SK-N-MC (cell line): ENCODE data around the gene ZNF638.

Experiments used
- DNase-seq: peaks from one replicate; pipeline ENCODE4 v3.0.0-alpha.2; 2011; ENCODE audit warnings: low read depth, low spot score
- H3K27ac ChIP-seq: fragments of 200-600 bp; sonication (generic); 2 replicates; pipeline ENCODE4 v1.5.1; 2016; ENCODE audit warnings: mixed run types
- H3K36me3 ChIP-seq: fragments of 200-600 bp; sonication (generic); 2 replicates; pipeline ENCODE4 v1.6.1; 2017; ENCODE audit warnings: antibody characterized with exemption, low read length, mixed read lengths; ENCODE audit not compliant: insufficient read depth
- H3K4me3 ChIP-seq: fragments of 200-600 bp; sonication (generic); 2 replicates; pipeline ENCODE4 v1.5.1; 2016
- H3K9ac ChIP-seq: fragments of 200-600 bp; sonication (generic); 2 replicates; pipeline ENCODE4 v1.8.0; 2017; ENCODE audit warnings: mixed run types, mixed read lengths; ENCODE audit not compliant: insufficient read length
- H3K9me3 ChIP-seq: fragments of 200-600 bp; sonication (generic); 2 replicates; pipeline ENCODE4 v1.6.1; 2017; ENCODE audit warnings: low read depth, mild to moderate bottlenecking, antibody characterized with exemption, low read length, moderate library complexity, mixed read lengths
- EZH2 ChIP-seq: fragments of 200-600 bp; sonication (generic); IDR thresholded peaks from one replicate; pipeline ENCODE4 v1.6.1; 2017; ENCODE audit warnings: antibody characterized with exemption
- FOXP2 ChIP-seq: optimal IDR thresholded peaks from 2 replicates; pipeline ENCODE3; 2011; ENCODE audit warnings: mild to moderate bottlenecking, moderate library complexity; ENCODE audit not compliant: insufficient read depth; ENCODE audit errors: extremely low read length, control extremely low read depth
- POLR2AphosphoS5 ChIP-seq: IDR thresholded peaks from 2 replicates; pipeline ENCODE4 v1.6.1; 2012; ENCODE audit warnings: mild to moderate bottlenecking, low read depth, low read length, borderline replicate concordance

The ZNF638 gene

DNA sequence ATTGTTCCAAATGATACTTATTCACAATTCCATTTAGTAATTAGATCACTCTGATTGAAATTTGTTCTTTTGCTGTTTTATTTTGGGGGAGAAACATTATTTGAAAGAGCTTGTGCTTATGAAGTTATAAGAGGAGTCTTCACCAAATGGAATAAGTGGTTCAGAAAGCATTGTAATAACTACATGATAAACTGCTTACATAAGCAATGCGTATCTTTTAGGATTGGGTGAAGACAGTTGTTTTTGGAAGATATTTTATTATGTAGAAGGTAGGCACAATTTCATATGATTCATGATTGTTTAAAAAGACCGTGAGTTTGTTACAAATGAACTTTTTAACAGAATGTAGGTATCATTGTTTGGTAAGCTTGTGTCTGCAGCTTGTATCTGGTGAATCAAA is 14.5 kb downstream of the ZNF638 start:
- H3K27ac ChIP-seq = no peak overlapping the region
- H3K9me3 ChIP-seq = no peaks in the 10 kb centered on the region
- peaks cover 55% of the 10 kb centered on the region for H3K36me3 ChIP-seq
- DNase-seq = no peak
- no peak overlapping the region for H3K4me3 ChIP-seq
- no peak for TF ChIP-seq EZH2
- TF ChIP-seq POLR2AphosphoS5 = no peak
- no peak for TF ChIP-seq FOXP2
- no peak overlapping the region for H3K9ac ChIP-seq

DNA sequence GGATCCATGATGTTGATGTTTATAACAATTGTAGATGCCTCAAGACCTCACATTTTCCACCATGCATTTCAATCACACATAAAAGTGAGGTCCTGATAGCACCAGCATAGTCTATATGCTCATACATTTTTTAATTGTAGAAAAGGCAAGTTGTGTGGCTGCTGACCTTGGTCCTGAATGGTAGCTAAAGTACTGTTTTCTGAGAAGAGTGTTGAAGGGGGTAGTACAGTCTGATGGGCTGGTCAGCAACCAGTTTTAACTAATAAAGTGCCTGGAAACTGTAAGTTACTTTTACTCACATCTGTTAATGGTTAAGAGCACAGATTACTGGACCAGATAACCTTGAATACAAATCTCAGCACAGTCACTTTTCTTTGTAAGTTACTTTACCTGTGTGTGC is 15.9 kb downstream of the ZNF638 start:
- H3K27ac ChIP-seq = no peak overlapping the region
- TF ChIP-seq POLR2AphosphoS5 (no peak), FOXP2 (no peak), EZH2 (no peak)
- H3K4me3 ChIP-seq = no peak overlapping the region
- H3K9me3 ChIP-seq = no peaks in the 10 kb centered on the region
- H3K36me3 ChIP-seq = peaks cover 56% of the 10 kb centered on the region
- no peak for DNase-seq
- no peak overlapping the region for H3K9ac ChIP-seq

DNA sequence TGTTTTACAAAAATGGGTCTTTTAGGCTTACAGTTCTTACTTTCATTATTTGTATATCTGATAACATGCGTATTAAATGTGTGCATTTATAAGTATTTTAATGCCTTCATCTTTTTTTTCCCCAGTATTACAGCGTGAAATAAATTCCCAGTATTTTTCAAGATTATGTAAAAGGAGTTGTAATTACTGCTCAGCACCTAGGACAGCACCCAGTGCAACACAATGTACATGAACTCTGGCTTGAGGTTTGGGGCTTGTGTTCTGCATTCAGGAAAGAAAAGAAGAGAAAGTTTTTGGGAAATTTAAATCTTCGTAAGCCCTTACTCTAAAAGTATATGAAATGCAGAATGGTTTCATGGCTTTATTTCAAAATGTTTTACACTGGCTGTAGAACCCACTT is 16.7 kb downstream of the ZNF638 start:
- Histone ChIP-seq H3K36me3 (peaks cover 58% of the 10 kb centered on the region), H3K4me3 (no peak overlapping the region), H3K9ac (no peak overlapping the region), H3K9me3 (no peaks in the 10 kb centered on the region), H3K27ac (no peak overlapping the region)
- no peak for DNase-seq
- no peak for TF ChIP-seq FOXP2
- TF ChIP-seq EZH2 = no peak
- TF ChIP-seq POLR2AphosphoS5 = no peak

DNA sequence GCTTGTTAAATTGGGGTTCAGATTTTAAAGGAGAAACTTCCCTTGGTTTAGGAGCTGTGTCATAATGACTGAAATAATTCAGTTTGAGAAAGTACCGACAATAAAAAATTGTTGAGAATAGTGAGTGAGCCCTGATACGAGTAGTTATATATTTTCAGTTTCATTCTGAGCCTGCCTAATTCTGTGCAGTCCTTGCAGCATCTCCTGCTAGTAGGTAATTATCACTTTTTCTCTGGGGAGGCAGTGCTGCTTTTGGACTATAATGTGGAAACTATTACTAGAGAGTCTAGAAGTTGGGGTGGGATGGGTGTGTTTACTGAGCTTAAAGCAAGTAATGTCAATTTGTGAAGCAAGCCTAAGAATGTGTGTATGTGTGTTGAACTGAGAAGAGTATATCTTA is 21.7 kb downstream of the ZNF638 start:
- Histone ChIP-seq H3K36me3 (peaks cover 79% of the 10 kb centered on the region), H3K9ac (no peak overlapping the region), H3K27ac (no peak overlapping the region), H3K9me3 (no peaks in the 10 kb centered on the region), H3K4me3 (no peak overlapping the region)
- TF ChIP-seq POLR2AphosphoS5 = no peak
- no peak for TF ChIP-seq EZH2
- TF ChIP-seq FOXP2 = no peak
- DNase-seq = no peak

DNA sequence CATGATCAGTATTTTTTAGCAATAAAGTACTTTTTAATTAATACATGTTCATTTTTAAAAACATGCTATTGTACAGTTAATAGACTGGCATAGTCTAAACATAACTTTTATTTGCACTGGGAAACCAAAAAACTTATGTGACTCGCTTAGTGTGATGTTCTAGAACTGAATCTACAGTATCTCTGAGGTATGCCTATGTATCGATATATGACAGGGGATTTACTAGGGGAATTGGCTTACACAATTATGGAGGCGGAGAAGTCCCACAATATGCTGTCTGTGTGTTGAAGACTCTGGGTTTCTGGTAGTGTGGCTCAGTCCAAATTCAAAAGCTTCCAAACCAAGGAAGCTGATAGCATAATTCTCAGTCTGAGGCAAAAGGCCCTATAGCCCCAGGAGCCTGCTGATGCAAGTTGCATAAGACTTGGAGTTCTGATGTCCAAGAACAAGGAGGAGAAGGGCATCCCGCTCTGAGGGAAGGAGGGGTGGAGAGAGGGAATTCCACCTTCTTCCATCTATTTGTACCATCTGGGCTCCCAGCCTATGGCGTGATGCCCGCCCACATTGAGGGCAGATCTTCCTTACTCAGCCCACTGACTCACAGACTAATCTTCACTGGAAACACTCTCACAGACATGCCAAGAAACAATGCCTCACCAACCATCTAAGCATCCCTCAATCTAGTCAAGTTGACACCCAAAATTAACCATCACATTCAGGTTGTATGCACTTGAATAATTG is 27.5 kb downstream of the ZNF638 start:
- no peak overlapping the region for H3K4me3 ChIP-seq
- H3K9me3 ChIP-seq = no peaks in the 10 kb centered on the region
- peaks cover 84% of the 10 kb centered on the region for H3K36me3 ChIP-seq
- DNase-seq = no peak
- H3K27ac ChIP-seq = no peak overlapping the region
- H3K9ac ChIP-seq = no peak overlapping the region
- TF ChIP-seq POLR2AphosphoS5 (no peak), FOXP2 (no peak), EZH2 (no peak)

DNA sequence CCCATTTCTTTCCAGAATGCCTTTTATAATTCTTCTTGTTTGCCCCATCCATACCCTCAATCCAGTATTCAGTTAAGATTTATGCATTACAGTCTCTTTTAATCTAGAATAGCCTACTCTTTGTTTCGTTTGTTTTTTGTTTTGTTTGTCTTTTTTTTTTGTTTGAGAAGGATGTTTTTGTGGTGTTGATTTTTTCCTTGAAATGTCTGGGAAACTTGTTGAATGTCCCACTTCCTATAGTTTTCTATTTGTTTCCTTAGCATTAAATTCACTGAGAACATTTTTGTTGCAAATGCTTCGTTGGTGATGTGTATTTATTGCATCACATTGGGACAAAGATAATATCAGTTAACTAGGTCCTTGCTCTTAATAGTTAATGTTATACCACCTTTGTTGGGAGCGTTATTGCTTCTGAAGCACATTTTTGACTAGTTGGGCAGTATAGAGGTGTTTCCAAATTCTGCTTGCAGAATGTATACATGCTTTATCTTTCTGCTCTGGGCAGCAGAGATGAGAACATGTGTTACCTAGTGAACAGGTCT is 28.9 kb downstream of the ZNF638 start:
- Histone ChIP-seq H3K36me3 (peaks cover 94% of the 10 kb centered on the region), H3K9me3 (no peaks in the 10 kb centered on the region), H3K4me3 (no peak overlapping the region), H3K9ac (no peak overlapping the region), H3K27ac (no peak overlapping the region)
- no peak for DNase-seq
- TF ChIP-seq FOXP2 = no peak
- no peak for TF ChIP-seq EZH2
- no peak for TF ChIP-seq POLR2AphosphoS5

DNA sequence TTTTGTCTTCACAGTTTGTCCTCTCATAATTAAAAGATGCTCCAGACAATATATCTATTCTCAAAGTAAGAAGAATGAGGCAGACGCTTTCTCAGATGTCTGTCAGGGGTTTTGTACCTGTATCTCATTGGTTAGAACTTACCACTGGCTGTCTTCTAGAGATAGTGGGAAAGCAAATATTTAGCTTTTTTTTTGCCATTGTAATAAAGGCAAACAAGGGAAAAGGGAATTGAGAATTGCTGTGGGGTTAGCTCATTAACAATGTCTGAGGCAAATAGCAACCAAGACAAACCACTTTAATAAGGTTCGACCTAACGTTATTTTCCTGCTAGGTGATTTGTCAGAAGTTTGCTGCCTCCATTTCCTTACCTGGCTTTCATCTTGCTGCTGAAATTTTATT is 30.0 kb downstream of the ZNF638 start:
- TF ChIP-seq FOXP2 (no peak), EZH2 (no peak), POLR2AphosphoS5 (no peak)
- H3K36me3 ChIP-seq = peaks cover 95% of the 10 kb centered on the region

DNA sequence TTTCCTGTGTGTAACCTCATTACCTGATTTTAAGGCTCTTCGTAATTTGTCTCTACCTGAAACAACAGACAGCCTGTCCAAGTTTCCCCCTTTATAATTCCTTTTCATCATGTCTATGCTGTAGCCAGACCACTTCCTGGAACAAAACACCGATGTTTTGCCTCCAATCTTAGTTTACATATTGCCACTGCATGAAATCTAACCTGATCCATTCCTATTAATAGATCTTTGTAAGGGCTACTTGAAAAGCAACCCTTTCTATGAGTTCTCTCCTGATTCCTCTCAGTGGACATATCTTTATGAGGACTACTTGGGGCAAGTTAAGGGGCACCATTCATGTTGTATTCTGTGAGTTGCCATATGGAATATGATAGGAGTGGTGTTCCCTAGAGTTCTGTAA is 30.9 kb downstream of the ZNF638 start:
- Histone ChIP-seq H3K36me3 (peaks cover 90% of the 10 kb centered on the region), H3K9me3 (no peaks in the 10 kb centered on the region)
- TF ChIP-seq POLR2AphosphoS5 = no peak
- TF ChIP-seq FOXP2 = no peak
- no peak for TF ChIP-seq EZH2

More for the DNA sequence above, 30.0 kb downstream of the ZNF638 start:
- Histone ChIP-seq H3K9ac (no peak overlapping the region), H3K27ac (no peak overlapping the region), H3K9me3 (no peaks in the 10 kb centered on the region), H3K4me3 (no peak overlapping the region)
- no peak for DNase-seq

DNA sequence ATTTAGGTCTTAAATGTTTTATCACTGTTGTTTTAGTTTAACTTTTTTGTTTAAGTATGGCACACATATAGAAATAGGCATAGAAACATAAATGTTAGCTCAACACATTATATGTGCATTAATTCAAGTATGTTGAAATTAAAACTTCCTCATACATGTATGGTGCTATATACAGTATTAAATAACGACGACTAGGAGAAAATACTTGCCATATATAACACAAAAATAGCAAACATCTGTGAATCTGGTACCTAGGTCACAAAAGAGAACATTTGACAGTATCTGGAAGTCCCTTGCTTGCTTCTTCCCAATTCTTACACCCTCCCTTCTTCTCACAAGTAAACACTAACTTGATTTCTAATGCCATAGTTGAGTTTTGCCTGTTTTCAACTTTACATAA is 38.4 kb downstream of the ZNF638 start:
- H3K4me3 ChIP-seq = no peak overlapping the region
- no peak for DNase-seq
- no peaks in the 10 kb centered on the region for H3K9me3 ChIP-seq
- H3K27ac ChIP-seq = no peak overlapping the region
- no peak overlapping the region for H3K9ac ChIP-seq
- H3K36me3 ChIP-seq = peaks cover 83% of the 10 kb centered on the region
- TF ChIP-seq POLR2AphosphoS5 (no peak), EZH2 (no peak), FOXP2 (no peak)

More for the DNA sequence above, 30.9 kb downstream of the ZNF638 start:
- H3K4me3 ChIP-seq = no peak overlapping the region
- H3K9ac ChIP-seq = no peak overlapping the region
- H3K27ac ChIP-seq = no peak overlapping the region
- DNase-seq = no peak
